Panc1 (cell line): ENCODE results near the gene SYNGR2. TPM values are rescaled to one million over a fixed set of nuclear protein-coding genes. Genes with fewer than 3 reads are reported as not detected.

Experiments used
- ATAC-seq: fragments of 200-7000 bp; cut with Tn5 transposase; 2 replicates; pipeline ENCODE4 v1.9.1; 2020; ENCODE audit warnings: mild to moderate bottlenecking, moderate library complexity
- BruUV-seq: library from RNA; stranded (reverse); fragments of 400-500 nt; replicated peaks from 2 replicates; lab custom pipeline; 2021; lab: Mats Ljungman, UMichigan
- CTCF ChIA-PET: fragments of 300-600 bp; sonication (Branson Sonifier 250); formaldehyde crosslinking; loops from one replicate; lab custom pipeline; 2022; ENCODE audit warnings: antibody characterized with exemption; lab: Charles Lee
- POLR2A ChIA-PET: fragments of 300-600 bp; sonication (Branson Sonifier 250); formaldehyde crosslinking; loops from one replicate; lab custom pipeline; 2022; ENCODE audit warnings: antibody characterized with exemption; lab: Charles Lee
- DNase-seq: peaks from one replicate; pipeline ENCODE4 v3.0.0-alpha.2; 2010; ENCODE audit warnings: low read depth, low spot score
- H3K27ac ChIP-seq: 2 replicates; pipeline ENCODE4 v1.5.1; 2011; ENCODE audit warnings: mild to moderate bottlenecking, low read length, inconsistent platforms
- H3K27me3 ChIP-seq: fragments of 200-500 bp; sonication (Bioruptor generic); 2 replicates; pipeline ENCODE4 v1.6.0; 2014; ENCODE audit warnings: low read length, inconsistent platforms; ENCODE audit not compliant: control insufficient read depth, insufficient read depth
- H3K36me3 ChIP-seq: fragments of 200-500 bp; sonication (Bioruptor generic); 2 replicates; pipeline ENCODE4 v1.5.1; 2014; ENCODE audit warnings: inconsistent platforms, mild to moderate bottlenecking, low read length, moderate library complexity; ENCODE audit not compliant: control insufficient read depth, insufficient read depth
- H3K4me1 ChIP-seq: 2 replicates; pipeline ENCODE4 v1.5.1; 2011; ENCODE audit warnings: inconsistent platforms, mild to moderate bottlenecking, low read length, moderate library complexity; ENCODE audit not compliant: control insufficient read depth, insufficient read depth
- H3K4me3 ChIP-seq, 2 experiments: 2 replicates each; pipeline ENCODE4 v1.5.1; 2011 to 2012; ENCODE audit warnings: low read depth in 2 of 2, low read length in 2 of 2, mild to moderate bottlenecking in 2 of 2, inconsistent platforms in 1 of 2, moderate library complexity in 1 of 2
- H3K9me3 ChIP-seq: fragments of 200-500 bp; sonication (Bioruptor generic); 2 replicates; pipeline ENCODE4 v1.5.1; 2014; ENCODE audit warnings: low read depth, mild to moderate bottlenecking, inconsistent platforms, low read length, moderate library complexity; ENCODE audit not compliant: control insufficient read depth, insufficient read depth
- POLR2AphosphoS5 ChIP-seq: IDR thresholded peaks from 2 replicates; pipeline ENCODE4 v1.6.1; 2012; ENCODE audit warnings: mild to moderate bottlenecking, low read depth, low read length, moderate library complexity
- REST ChIP-seq, 2 experiments: IDR thresholded peaks; 2 replicates each; pipeline ENCODE4 v1.6.1; 2011 to 2012; ENCODE audit warnings: low read depth in 2 of 2, control low read depth in 1 of 2, low read length in 1 of 2, mild to moderate bottlenecking in 1 of 2, moderate library complexity in 1 of 2; ENCODE audit not compliant: insufficient read depth in 1 of 2
- SIN3A ChIP-seq: IDR thresholded peaks from 2 replicates; pipeline ENCODE4 v1.6.1; 2012; ENCODE audit warnings: low read depth, mild to moderate bottlenecking, low read length, moderate library complexity, borderline replicate concordance; ENCODE audit not compliant: insufficient read depth
- TCF7L2 ChIP-seq: IDR thresholded peaks from 2 replicates; pipeline ENCODE4 v1.6.1; 2011; ENCODE audit warnings: mild to moderate bottlenecking, low read depth, low read length, inconsistent platforms
- in situ Hi-C: cut with HindIII; loops from 2 replicates; pipeline ENCODE4 v1.10.0; 2016; ENCODE audit warnings: low sequenced_read_pairs, low pct_unique_long_range_greater_than_20kb
- intact Hi-C: fragments of 100-400 bp; cut with micrococcal nuclease; formaldehyde crosslinking; loops from one replicate; pipeline ENCODE4 v1.10.0; 2022; ENCODE audit not compliant: unreplicated experiment
- total RNA-seq: library from RNA; stranded (reverse); gene quantifications from one replicate; pipeline ENCODE4 v1.2.1, GENCODE V29; 2021; ENCODE audit not compliant: unreplicated experiment
- TF ChIP-seq, protein P1 (sequence below): fragments of 450-650 bp; IDR thresholded peaks from 2 replicates; pipeline ENCODE4 v1.5.1; 2017; ENCODE audit warnings: mild to moderate bottlenecking

The SYNGR2 gene
- total RNA-seq, 1 experiment from 2014 or later, result 204 TPM

- DNase-seq (no peak), ATAC-seq (no peak)
- Histone ChIP-seq H3K4me1 (no peaks in the 10 kb centered on the region), H3K27me3 (no peaks in the 10 kb centered on the region), H3K9me3 (no peaks in the 10 kb centered on the region), H3K4me3 (no peak overlapping the region), H3K27ac (no peak overlapping the region), H3K36me3 (no peaks in the 10 kb centered on the region)
- no peak for TF ChIP-seq POLR2AphosphoS5
- TF ChIP-seq TCF7L2, result no peak
- TF ChIP-seq REST (IDR thresholded peaks at IDR 0.05; ENCODE audit: insufficient read depth in 1 of 2, low read depth in 2 of 2, low read length in 1 of 2), result no peak
- TF ChIP-seq, protein P1, sequence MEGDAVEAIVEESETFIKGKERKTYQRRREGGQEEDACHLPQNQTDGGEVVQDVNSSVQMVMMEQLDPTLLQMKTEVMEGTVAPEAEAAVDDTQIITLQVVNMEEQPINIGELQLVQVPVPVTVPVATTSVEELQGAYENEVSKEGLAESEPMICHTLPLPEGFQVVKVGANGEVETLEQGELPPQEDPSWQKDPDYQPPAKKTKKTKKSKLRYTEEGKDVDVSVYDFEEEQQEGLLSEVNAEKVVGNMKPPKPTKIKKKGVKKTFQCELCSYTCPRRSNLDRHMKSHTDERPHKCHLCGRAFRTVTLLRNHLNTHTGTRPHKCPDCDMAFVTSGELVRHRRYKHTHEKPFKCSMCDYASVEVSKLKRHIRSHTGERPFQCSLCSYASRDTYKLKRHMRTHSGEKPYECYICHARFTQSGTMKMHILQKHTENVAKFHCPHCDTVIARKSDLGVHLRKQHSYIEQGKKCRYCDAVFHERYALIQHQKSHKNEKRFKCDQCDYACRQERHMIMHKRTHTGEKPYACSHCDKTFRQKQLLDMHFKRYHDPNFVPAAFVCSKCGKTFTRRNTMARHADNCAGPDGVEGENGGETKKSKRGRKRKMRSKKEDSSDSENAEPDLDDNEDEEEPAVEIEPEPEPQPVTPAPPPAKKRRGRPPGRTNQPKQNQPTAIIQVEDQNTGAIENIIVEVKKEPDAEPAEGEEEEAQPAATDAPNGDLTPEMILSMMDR, result no peak
- no peak for TF ChIP-seq SIN3A
- POLR2A ChIA-PET, result interaction anchor here (1.1 kb wide), 1 partner anchor 20 kb away, joined by 3 read pairs; no protein-coding TSS in a partner anchor
- CTCF ChIA-PET, result no interaction called here
- BruUV-seq, result no TSS peak
- in situ Hi-C loops, result no loop called here
- intact Hi-C loops, result no loop called here
These were observed 4.3 kb upstream of the SYNGR2 start for GRCh38 chr17:78163881-78164747.

- H3K4me1 ChIP-seq, result peaks cover 7% of the 10 kb centered on the region
- intact Hi-C loops, result no loop called here
- TF ChIP-seq SIN3A (no peak), TCF7L2 (no peak), POLR2AphosphoS5 (no peak), REST (IDR thresholded peaks at IDR 0.05; ENCODE audit: insufficient read depth in 1 of 2, low read depth in 2 of 2, low read length in 1 of 2) (no peak)
- TF ChIP-seq, protein P1, result no peak
- POLR2A ChIA-PET, result interaction anchor here (0.6 to 1.1 kb wide), 2 partner anchors 21 to 136 kb away, joined by 3 read pairs; no protein-coding TSS in a partner anchor
- no peak for DNase-seq
- no peak overlapping the region for H3K4me3 ChIP-seq
- no peak overlapping the region for H3K27ac ChIP-seq
- H3K27me3 ChIP-seq, result no peaks in the 10 kb centered on the region
- in situ Hi-C loops, result no loop called here
- BruUV-seq, result no TSS peak
- CTCF ChIA-PET, result no interaction called here
- H3K36me3 ChIP-seq, result no peaks in the 10 kb centered on the region
- ATAC-seq, result no peak
- no peaks in the 10 kb centered on the region for H3K9me3 ChIP-seq
These were observed 3.4 kb upstream of the SYNGR2 start for GRCh38 chr17:78164748-78165607.
